ENCODE measurements around the gene RTN4RL2.
A peak's percentile ranks its signal among the peaks of the same experiment; 100 is the strongest.
"Not testable (repeated sequence)": the region's sequence is repeated elsewhere in the genome, so short reads cannot be mapped to it uniquely, and the experiment has no call there.

Gene RTN4RL2

GRCh38 chr11:57432714-57433163, 27.6 kb upstream of the RTN4RL2 start:
- DNase-seq (ENCODE audit: low spot score) = no peak

- DNase-seq (ENCODE audit: low spot score) = no peak
These were observed 25.4 kb upstream of the RTN4RL2 start for GRCh38 chr11:57434640-57435546.

- no peak for DNase-seq (ENCODE audit: low spot score)
These were observed 24.3 kb upstream of the RTN4RL2 start for GRCh38 chr11:57436031-57436430.

GRCh38 chr11:57438345-57439285, 21.7 kb upstream of the RTN4RL2 start:
- no peak for DNase-seq (ENCODE audit: low spot score)

GRCh38 chr11:57439786-57440185, 20.5 kb upstream of the RTN4RL2 start:
- DNase-seq (ENCODE audit: low spot score) = no peak

- no peak for DNase-seq (ENCODE audit: low spot score)
These were observed 19.4 kb upstream of the RTN4RL2 start for GRCh38 chr11:57440744-57441414.

- no peak for DNase-seq (ENCODE audit: low spot score)
These were observed 15.8 kb upstream of the RTN4RL2 start for GRCh38 chr11:57444362-57445121.

GRCh38 chr11:57445122-57445394, 15.3 kb upstream of the RTN4RL2 start:
- not testable (repeated sequence) for DNase-seq (ENCODE audit: low spot score)

- no peak for DNase-seq (ENCODE audit: low spot score)
These were observed 14.3 kb upstream of the RTN4RL2 start for GRCh38 chr11:57446055-57446454.

- DNase-seq (ENCODE audit: low spot score) = no peak
These were observed 6.7 kb upstream of the RTN4RL2 start for GRCh38 chr11:57453543-57454177.

- peak; percentile 84 for DNase-seq (ENCODE audit: low spot score)
These were observed 3.2 kb upstream of the RTN4RL2 start for GRCh38 chr11:57456960-57457642.

GRCh38 chr11:57457643-57458023, 2.7 kb upstream of the RTN4RL2 start:
- no peak for DNase-seq (ENCODE audit: low spot score)

- no peak for DNase-seq (ENCODE audit: low spot score)
These were observed 2.3 kb upstream of the RTN4RL2 start for GRCh38 chr11:57458060-57458409.

- peak; percentile 65 for DNase-seq (ENCODE audit: low spot score)
These were observed 1.7 kb upstream of the RTN4RL2 start for GRCh38 chr11:57458410-57459163.

GRCh38 chr11:57459164-57460021, 935 bp upstream of the RTN4RL2 start:
- DNase-seq (ENCODE audit: low spot score) = no peak

GRCh38 chr11:57460758-57461749, 726 bp downstream of the RTN4RL2 start:
- DNase-seq (ENCODE audit: low spot score) = peak; percentile 67

- DNase-seq (ENCODE audit: low spot score) = no peak
These were observed 1.6 kb downstream of the RTN4RL2 start for GRCh38 chr11:57461841-57462489.

Data from iPS-NIHi11 (cell line).